HG02642 (cell line): Measurements from ENCODE around the gene FBH1.
"Not testable (repeated sequence)": the region's sequence is repeated elsewhere in the genome, so short reads cannot be mapped to it uniquely, and the experiment has no call there.

Experiments
- ATAC-seq: cut with Tn5 transposase; IDR thresholded peaks from one replicate; pipeline ENCODE4 v1.9.1; 2021; ENCODE audit warnings: mild to moderate bottlenecking; ENCODE audit not compliant: unreplicated experiment, poor library complexity

The FBH1 gene

DNA sequence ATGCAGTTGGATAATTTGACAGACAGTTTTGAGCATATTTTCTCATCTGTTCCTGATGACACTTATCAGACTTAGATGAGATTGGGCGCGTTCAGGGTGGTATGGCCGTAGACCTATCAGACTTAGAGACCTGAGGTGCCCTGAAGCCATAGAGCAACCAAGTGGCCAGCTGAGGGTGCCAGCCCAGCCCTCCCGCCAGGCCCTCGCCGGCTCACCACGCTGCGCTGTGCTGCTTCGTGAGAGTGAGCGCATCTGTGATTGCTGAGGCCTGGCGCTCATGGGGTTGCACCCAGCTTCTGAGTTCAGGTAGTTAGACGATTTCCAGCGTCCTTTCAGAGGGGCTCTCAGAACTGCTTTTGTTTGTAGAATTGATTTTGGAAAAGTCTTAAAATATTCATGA lies 10.2 kb downstream of the FBH1 start:
- no peak for ATAC-seq

DNA sequence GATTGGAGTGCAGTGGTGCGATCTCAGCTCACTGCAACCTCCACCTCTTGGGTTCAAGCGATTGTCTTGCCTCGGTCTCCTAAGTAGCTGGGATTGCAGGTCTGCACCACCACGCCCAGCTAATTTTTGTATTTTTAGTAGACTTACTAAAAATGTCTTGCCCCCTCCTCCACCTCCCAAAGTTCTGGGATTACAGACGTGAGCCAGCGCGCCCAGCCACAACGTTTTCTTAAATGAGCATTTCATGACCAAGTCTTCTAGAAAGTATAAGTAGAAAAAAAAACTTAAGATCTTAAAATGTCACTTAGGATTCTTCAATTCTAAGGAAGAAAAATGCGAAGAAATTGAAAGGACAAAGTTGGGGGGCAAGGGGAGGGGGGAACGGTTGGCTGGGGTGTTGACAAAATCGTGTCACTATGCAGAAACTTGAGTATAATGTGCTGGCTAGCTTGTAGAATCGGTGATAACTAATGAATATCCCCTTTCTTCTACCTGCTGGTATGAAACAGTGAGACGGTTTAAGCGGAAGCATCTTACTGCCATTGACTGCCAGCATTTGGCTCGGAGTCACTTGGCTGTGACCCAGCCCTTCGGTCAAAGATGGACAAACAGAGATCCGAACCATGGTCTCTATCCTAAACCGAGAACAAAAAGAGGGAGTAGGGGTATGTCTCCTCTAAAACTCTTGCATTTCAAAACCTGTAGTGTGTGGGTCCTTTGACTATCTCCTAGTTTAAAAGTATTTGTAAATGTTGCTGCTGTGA lies 12.7 kb downstream of the FBH1 start:
- ATAC-seq = no peak

GRCh38 chr10:5903563-5903962 lies 13.5 kb downstream of the FBH1 start:
- no peak for ATAC-seq

GRCh38 chr10:5904227-5904626 lies 14.2 kb downstream of the FBH1 start:
- ATAC-seq = peak; percentile 86

GRCh38 chr10:5905854-5906507 lies 15.9 kb downstream of the FBH1 start:
- ATAC-seq = no peak

GRCh38 chr10:5906651-5907050 lies 16.6 kb downstream of the FBH1 start:
- ATAC-seq = no peak

DNA sequence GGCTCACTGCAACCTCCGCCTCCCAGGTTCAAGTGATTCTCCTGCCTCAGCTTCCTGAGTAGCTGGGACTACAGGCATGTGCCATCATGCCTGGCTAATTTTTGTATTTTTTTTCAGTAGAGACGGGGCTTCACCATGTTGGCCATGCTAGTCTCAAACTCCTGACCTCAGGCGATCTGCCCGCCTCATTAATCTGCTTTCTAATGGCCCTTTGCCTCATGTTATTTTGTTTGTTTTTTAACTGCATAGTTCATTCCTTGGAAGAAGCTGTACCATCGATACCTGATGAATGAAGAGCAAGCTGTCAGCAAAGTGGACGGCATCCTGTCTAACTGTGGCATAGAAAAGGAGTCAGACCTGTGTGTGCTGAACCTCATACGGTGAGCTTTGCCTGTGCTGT lies 18.6 kb downstream of the FBH1 start:
- not testable (repeated sequence) for ATAC-seq

DNA sequence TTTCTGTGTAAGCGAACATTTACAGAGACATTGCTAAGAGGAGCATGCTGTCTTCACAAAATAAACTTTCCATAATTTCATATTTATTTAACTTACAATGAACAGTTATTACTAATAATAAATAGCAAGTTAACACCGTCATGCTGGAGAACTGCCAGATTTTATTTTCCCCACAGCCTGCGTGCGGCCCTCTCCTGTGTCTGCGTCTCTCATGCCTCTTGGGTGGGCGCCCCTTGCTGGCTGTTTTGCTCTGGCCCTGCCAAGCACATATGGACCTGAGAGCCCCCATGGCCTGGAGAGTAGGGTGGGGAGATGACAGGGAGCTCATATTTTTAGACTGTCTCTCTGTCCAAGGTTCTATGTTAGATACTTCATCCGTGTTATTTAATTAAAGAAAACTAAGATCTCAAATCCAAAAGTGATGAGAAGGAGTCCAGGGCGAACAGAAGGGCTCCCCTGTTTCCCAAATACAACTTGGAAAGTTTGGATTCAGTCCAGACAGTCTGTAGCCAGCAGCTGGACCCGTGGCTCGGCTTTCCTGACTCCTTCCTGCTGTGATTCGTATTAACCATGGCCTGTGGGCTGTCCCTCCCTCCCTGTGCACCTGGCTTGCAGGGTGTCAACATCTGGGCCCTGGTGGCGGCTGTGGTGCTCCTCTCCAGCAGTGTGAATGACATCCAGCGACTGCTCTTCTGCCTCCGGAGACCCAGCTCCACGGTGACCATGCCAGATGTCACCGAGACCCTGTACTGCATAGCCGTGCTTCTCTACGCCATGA lies 20.5 kb downstream of the FBH1 start:
- no peak for ATAC-seq

- no peak for ATAC-seq
These were observed 21.6 kb downstream of the FBH1 start for GRCh38 chr10:5911670-5912069.

DNA sequence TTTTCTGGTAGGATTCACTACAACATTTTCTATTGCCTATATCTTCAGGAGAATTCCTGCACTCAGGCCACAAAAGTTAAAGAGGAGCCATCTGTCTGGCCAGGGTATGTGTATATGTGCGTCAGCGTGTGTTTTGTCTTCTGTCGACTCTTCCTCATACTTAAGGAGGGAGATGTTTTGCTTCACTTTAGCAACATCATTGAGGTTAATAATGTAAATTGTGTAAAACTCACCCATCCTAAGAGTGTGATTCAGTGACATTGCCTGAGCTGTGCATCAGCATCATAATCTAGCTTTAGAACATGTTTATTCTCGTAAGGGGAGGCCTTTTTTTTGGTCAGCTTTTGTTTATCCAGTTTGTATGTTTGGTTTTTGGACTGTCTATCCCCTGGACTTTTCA lies 23.7 kb downstream of the FBH1 start:
- ATAC-seq = no peak

- ATAC-seq = no peak
These were observed 25.4 kb downstream of the FBH1 start for GRCh38 chr10:5915451-5915850.

GRCh38 chr10:5917305-5917704 lies 27.3 kb downstream of the FBH1 start:
- ATAC-seq = no peak

DNA sequence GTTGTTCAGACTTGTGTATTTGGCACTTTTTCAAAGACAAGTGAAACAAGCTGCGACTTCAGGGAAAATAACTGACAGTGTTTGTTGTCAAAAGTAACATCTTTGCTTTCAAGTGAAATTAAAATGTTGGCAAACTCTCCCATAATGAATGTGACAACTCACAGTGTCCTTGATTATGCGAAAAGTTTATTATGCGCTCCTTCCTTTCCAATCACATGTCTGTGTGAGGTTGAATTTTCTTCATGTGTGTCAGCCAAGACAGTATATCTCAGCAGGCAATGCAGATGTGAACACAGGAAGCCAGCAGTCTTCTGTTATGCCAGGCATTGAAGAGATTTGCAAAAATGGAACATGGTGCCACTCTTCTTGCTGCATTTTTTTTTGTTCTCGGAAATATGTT lies 28.7 kb downstream of the FBH1 start:
- ATAC-seq = no peak

GRCh38 chr10:5919568-5919967 lies 29.5 kb downstream of the FBH1 start:
- no peak for ATAC-seq

- no peak for ATAC-seq
These were observed 31.7 kb downstream of the FBH1 start for GRCh38 chr10:5921746-5922145.

DNA sequence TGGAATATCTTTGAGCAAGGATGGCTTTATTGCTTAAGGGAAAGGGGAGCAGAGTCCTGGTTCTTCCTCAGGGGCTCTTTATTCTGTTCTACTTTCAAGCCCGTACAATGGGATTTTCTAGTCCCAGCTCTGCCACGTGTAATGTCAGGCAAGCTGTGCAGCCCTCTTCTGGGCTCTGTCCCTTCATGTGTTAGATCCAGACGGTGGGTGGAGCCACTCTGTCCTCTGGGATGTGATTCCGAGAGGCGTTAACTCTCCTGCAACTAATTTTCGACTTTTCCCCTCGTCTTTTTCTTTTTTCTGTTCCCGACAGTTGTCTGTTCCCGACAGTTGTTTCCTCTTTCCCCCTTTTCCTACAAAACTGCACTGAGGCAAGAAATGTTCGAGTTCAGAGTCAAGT lies 34.8 kb downstream of the FBH1 start:
- no peak for ATAC-seq

GRCh38 chr10:5927306-5927705 lies 37.3 kb downstream of the FBH1 start:
- ATAC-seq = no peak

DNA sequence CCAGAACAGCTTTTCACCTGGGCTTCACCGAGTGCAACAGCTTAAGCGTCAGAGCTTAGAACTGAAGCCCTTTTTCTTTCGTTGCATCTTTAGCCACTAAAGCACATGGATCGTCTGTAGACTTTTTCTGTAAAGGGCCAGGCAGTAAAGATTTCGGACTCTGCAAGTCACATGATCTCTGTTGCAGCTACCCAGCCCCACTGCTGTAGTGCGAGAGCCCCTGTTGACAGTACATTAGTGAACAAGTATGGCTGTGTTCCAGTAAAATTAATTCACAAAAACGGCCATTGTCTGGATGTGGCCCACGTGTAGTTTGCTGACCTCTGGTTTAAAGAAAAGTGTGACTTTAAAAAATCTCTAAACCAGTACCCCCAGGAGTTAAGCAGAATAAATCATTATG lies 39.4 kb downstream of the FBH1 start:
- no peak for ATAC-seq

DNA sequence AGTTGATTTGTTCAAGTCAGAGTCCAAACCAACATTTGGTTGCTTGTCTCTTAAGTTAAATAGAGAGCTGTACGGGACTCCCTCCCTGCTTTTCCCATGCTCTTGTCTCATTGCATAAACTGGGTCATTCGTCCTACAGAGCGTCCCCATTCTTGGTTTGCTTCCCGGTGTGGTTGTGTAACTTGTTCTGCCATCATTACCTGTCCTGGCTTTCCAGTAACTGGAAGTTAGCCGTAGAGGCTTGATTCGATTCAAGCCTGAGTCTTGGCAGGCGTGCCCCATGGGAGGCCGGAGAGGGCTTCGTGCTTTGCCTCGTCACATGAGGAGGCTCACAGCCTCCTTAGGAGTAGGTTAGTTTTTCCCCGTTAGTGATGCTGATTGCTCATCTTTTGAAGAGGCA lies 40.2 kb downstream of the FBH1 start:
- no peak for ATAC-seq

- ATAC-seq = no peak
These were observed 42.3 kb downstream of the FBH1 start for GRCh38 chr10:5932345-5932744.

- no peak for ATAC-seq
These were observed 44.0 kb downstream of the FBH1 start for GRCh38 chr10:5933909-5934546.
